Dermis blood vessel endothelial cell (primary cell): ENCODE data around the gene PXDC1. TPM values are rescaled to one million over a fixed set of nuclear protein-coding genes. Genes with fewer than 3 reads are reported as not detected.
A peak's percentile ranks its signal among the peaks of the same experiment; 100 is the strongest.

Experiments used
- DNase-seq: peaks from one replicate; pipeline ENCODE4 v3.0.0; 2010
- total RNA-seq: library from RNA; depleted of rRNA; stranded (reverse); fragments of >200 nt; gene quantifications from 2 replicates; pipeline ENCODE4 v1.2.3, GENCODE V29; 2014

PXDC1 gene
- total RNA-seq, 1 donor from 2014 or later, result 135 TPM

GRCh38 chr6:3746696-3747095 is 4.8 kb downstream of the PXDC1 start:
- DNase-seq, result peak; percentile 8

- peak; percentile 7 for DNase-seq
Observed at GRCh38 chr6:3746119-3746691, 5.3 kb downstream of the PXDC1 start.

- DNase-seq, result peak; percentile 12
Observed at GRCh38 chr6:3745566-3746118, 5.9 kb downstream of the PXDC1 start.

GRCh38 chr6:3744901-3745470 is 6.5 kb downstream of the PXDC1 start:
- DNase-seq, result peak; percentile 18

GRCh38 chr6:3744211-3744900 is 7.2 kb downstream of the PXDC1 start:
- DNase-seq, result peak; percentile 63

GRCh38 chr6:3743541-3743940 is 8.0 kb downstream of the PXDC1 start:
- peak; percentile 22 for DNase-seq

GRCh38 chr6:3742426-3743344 is 8.8 kb downstream of the PXDC1 start:
- DNase-seq, result peak; percentile 89

- DNase-seq, result peak; percentile 8
Observed at GRCh38 chr6:3742076-3742425, 9.5 kb downstream of the PXDC1 start.

GRCh38 chr6:3741477-3741871 is 10.0 kb downstream of the PXDC1 start:
- DNase-seq, result peak; percentile 20

- peak; percentile 50 for DNase-seq
Observed at GRCh38 chr6:3740551-3741476, 10.7 kb downstream of the PXDC1 start.

GRCh38 chr6:3739311-3739897 is 12.1 kb downstream of the PXDC1 start:
- DNase-seq, result peak; percentile 12

- DNase-seq, result no peak
Observed at GRCh38 chr6:3738381-3739131, 13.0 kb downstream of the PXDC1 start.

GRCh38 chr6:3737831-3738210 is 13.7 kb downstream of the PXDC1 start:
- DNase-seq, result no peak

GRCh38 chr6:3737149-3737830 is 14.2 kb downstream of the PXDC1 start:
- DNase-seq, result no peak

- DNase-seq, result no peak
Observed at GRCh38 chr6:3735029-3735605, 16.4 kb downstream of the PXDC1 start.

GRCh38 chr6:3734023-3734422 is 17.5 kb downstream of the PXDC1 start:
- no peak for DNase-seq

GRCh38 chr6:3733321-3733925 is 18.1 kb downstream of the PXDC1 start:
- DNase-seq, result peak; percentile 2

- DNase-seq, result peak; percentile 90
Observed at GRCh38 chr6:3732345-3733141, 19.0 kb downstream of the PXDC1 start.
